ENCODE results near the gene SLC25A22.

The SLC25A22 gene

GRCh38 chr11:823441-824291 lies 25.6 kb upstream of the SLC25A22 start:
- in situ Hi-C loops (cut with HindIII; ENCODE audit: low sequenced_read_pairs), result no loop called here

- in situ Hi-C loops (cut with HindIII; ENCODE audit: low sequenced_read_pairs), result no loop called here
These were observed 23.7 kb upstream of the SLC25A22 start for GRCh38 chr11:821512-822371.

- in situ Hi-C loops (cut with HindIII; ENCODE audit: low sequenced_read_pairs), result no loop called here
These were observed 22.8 kb upstream of the SLC25A22 start for GRCh38 chr11:820655-821511.

GRCh38 chr11:819943-820649 lies 22.0 kb upstream of the SLC25A22 start:
- in situ Hi-C loops (cut with HindIII; ENCODE audit: low sequenced_read_pairs), result no loop called here

- in situ Hi-C loops (cut with HindIII; ENCODE audit: low sequenced_read_pairs), result no loop called here
These were observed 21.2 kb upstream of the SLC25A22 start for GRCh38 chr11:819129-819931.

- in situ Hi-C loops (cut with HindIII; ENCODE audit: low sequenced_read_pairs), result no loop called here
These were observed 20.5 kb upstream of the SLC25A22 start, which contains the start of gene PNPLA2 for GRCh38 chr11:818396-819128. TSS of gene PNPLA2 (plus strand) at chr11:818914. CDS start at chr11:819719, 805 bp downstream.

GRCh38 chr11:816433-816779 lies 18.3 kb upstream of the SLC25A22 start:
- in situ Hi-C loops (cut with HindIII; ENCODE audit: low sequenced_read_pairs), result no loop called here

GRCh38 chr11:815675-816432 lies 17.8 kb upstream of the SLC25A22 start:
- in situ Hi-C loops (cut with HindIII; ENCODE audit: low sequenced_read_pairs), result no loop called here

GRCh38 chr11:813456-814096 lies 15.5 kb upstream of the SLC25A22 start:
- in situ Hi-C loops (cut with HindIII; ENCODE audit: low sequenced_read_pairs), result no loop called here

GRCh38 chr11:813072-813455 lies 15.0 kb upstream of the SLC25A22 start:
- in situ Hi-C loops (cut with HindIII; ENCODE audit: low sequenced_read_pairs), result no loop called here

GRCh38 chr11:812390-812789 lies 14.3 kb upstream of the SLC25A22 start:
- in situ Hi-C loops (cut with HindIII; ENCODE audit: low sequenced_read_pairs), result no loop called here

- in situ Hi-C loops (cut with HindIII; ENCODE audit: low sequenced_read_pairs), result no loop called here
These were observed 13.6 kb upstream of the SLC25A22 start for GRCh38 chr11:811446-812245.

GRCh38 chr11:810040-810567 lies 12.0 kb upstream of the SLC25A22 start:
- in situ Hi-C loops (cut with HindIII; ENCODE audit: low sequenced_read_pairs), result no loop called here

- in situ Hi-C loops (cut with HindIII; ENCODE audit: low sequenced_read_pairs), result no loop called here
These were observed 11.4 kb upstream of the SLC25A22 start, which contains the start of gene RPLP2 for GRCh38 chr11:809287-810039. TSS of gene RPLP2 (plus strand) at chr11:809967. CDS start at chr11:810235, 268 bp downstream.

- in situ Hi-C loops (cut with HindIII; ENCODE audit: low sequenced_read_pairs), result no loop called here
These were observed 10.6 kb upstream of the SLC25A22 start for GRCh38 chr11:808427-809286.

Measured in DLD1 (cell line).